Neural cell (in vitro differentiated cells): ENCODE data around the gene PLD5. TPM values are rescaled to one million over a fixed set of nuclear protein-coding genes. Genes with fewer than 3 reads are reported as not detected.

Experiments
- H2AFZ ChIP-seq: fragments of 200-600, 300-800 bp; sonication (generic), shearing (Covaris generic); 2 replicates; pipeline ENCODE4 v1.6.0; 2014; ENCODE audit warnings: low read depth, mild to moderate bottlenecking, antibody characterized with exemption, low read length, moderate library complexity
- H3F3A ChIP-seq: fragments of 200-600 bp; shearing (Covaris generic); 2 replicates; pipeline ENCODE4 v1.6.1; 2016; ENCODE audit warnings: mild to moderate bottlenecking, moderate library complexity, mixed read lengths, antibody characterized with exemption, low read length; ENCODE audit not compliant: insufficient read depth, poor library complexity, severe bottlenecking
- H3K27ac ChIP-seq: fragments of 200-600, 300-800 bp; sonication (generic), shearing (Covaris generic); 2 replicates; pipeline ENCODE4 v1.5.1; 2014; ENCODE audit warnings: mild to moderate bottlenecking, low read length, moderate library complexity
- H3K27me3 ChIP-seq: fragments of 300-800, 200-600 bp; sonication (generic), shearing (Covaris generic); 2 replicates; pipeline ENCODE4 v1.6.0; 2014; ENCODE audit warnings: mild to moderate bottlenecking, low read depth, low read length, moderate library complexity; ENCODE audit not compliant: insufficient read depth
- H3K36me3 ChIP-seq: fragments of 300-800, 200-600 bp; sonication (generic), shearing (Covaris generic); 2 replicates; pipeline ENCODE4 v1.5.1; 2014; ENCODE audit warnings: mild to moderate bottlenecking, antibody characterized with exemption, low read length, moderate library complexity; ENCODE audit not compliant: insufficient read depth
- H3K4me2 ChIP-seq: fragments of 300-800, 200-600 bp; sonication (generic), shearing (Covaris generic); 2 replicates; pipeline ENCODE4 v1.6.0; 2014; ENCODE audit warnings: mild to moderate bottlenecking, low read length
- H3K4me3 ChIP-seq: fragments of 300-800, 200-600 bp; sonication (generic), shearing (Covaris generic); 2 replicates; pipeline ENCODE4 v1.5.1; 2014; ENCODE audit warnings: mild to moderate bottlenecking, low read length, moderate library complexity
- H3K79me2 ChIP-seq: fragments of 200-600 bp; shearing (Covaris generic); replicated peaks from 2 replicates; pipeline ENCODE4 v1.6.0; 2014; ENCODE audit warnings: mild to moderate bottlenecking, low read length, moderate library complexity; ENCODE audit not compliant: insufficient read depth
- H3K9ac ChIP-seq: fragments of 300-800, 200-600 bp; sonication (generic), shearing (Covaris generic); 2 replicates; pipeline ENCODE4 v1.6.1; 2016; ENCODE audit warnings: mild to moderate bottlenecking, low read length, mixed read lengths
- H3K9me2 ChIP-seq: fragments of 200-600 bp; shearing (Covaris generic); 2 replicates; pipeline ENCODE4 v1.6.1; 2016; ENCODE audit warnings: mild to moderate bottlenecking, low read length, mixed read lengths; ENCODE audit not compliant: insufficient read depth
- H3K9me3 ChIP-seq: fragments of 200-600, 300-800 bp; sonication (generic), shearing (Covaris generic); 2 replicates; pipeline ENCODE4 v1.6.1; 2016; ENCODE audit warnings: mild to moderate bottlenecking, mixed run types, low read length, moderate library complexity, mixed read lengths
- H4K20me1 ChIP-seq: fragments of 200-600 bp; shearing (Covaris generic); 2 replicates; pipeline ENCODE4 v1.6.1; 2016; ENCODE audit warnings: mild to moderate bottlenecking, mixed run types; ENCODE audit not compliant: insufficient read depth
- CTCF ChIP-seq: fragments of 450-650 bp; IDR thresholded peaks from 2 replicates; pipeline ENCODE4 v1.5.1; 2014; ENCODE audit warnings: antibody characterized with exemption, mild to moderate bottlenecking, moderate library complexity; ENCODE audit not compliant: poor library complexity, severe bottlenecking
- EP300 ChIP-seq: fragments of 450-650 bp; conservative IDR thresholded peaks from 2 replicates; pipeline ENCODE4 v1.6.1; 2014; ENCODE audit warnings: antibody characterized with exemption, mild to moderate bottlenecking, moderate library complexity; ENCODE audit not compliant: poor library complexity, severe bottlenecking
- EZH2 ChIP-seq: fragments of 200-600, 300-800 bp; shearing (Covaris generic), sonication (generic); IDR thresholded peaks from 2 replicates; pipeline ENCODE4 v1.6.1; 2014; ENCODE audit warnings: antibody characterized with exemption, low read length, borderline replicate concordance, mild to moderate bottlenecking; ENCODE audit not compliant: insufficient read depth, poor library complexity, severe bottlenecking
- MXI1 ChIP-seq: fragments of 450-650 bp; conservative IDR thresholded peaks from 2 replicates; pipeline ENCODE4 v1.6.1; 2014; ENCODE audit warnings: antibody characterized with exemption, mild to moderate bottlenecking; ENCODE audit not compliant: poor library complexity, severe bottlenecking
- POLR2AphosphoS5 ChIP-seq: IDR thresholded peaks from 2 replicates; pipeline ENCODE4 v1.6.1; 2012
- RAD21 ChIP-seq: fragments of 450-650 bp; conservative IDR thresholded peaks from 2 replicates; pipeline ENCODE4 v1.6.1; 2014; ENCODE audit warnings: antibody characterized with exemption, mild to moderate bottlenecking, moderate library complexity
- REST ChIP-seq: IDR thresholded peaks from 2 replicates; pipeline ENCODE4 v1.6.1; 2012; ENCODE audit warnings: borderline replicate concordance
- SMC3 ChIP-seq: fragments of 450-650 bp; conservative IDR thresholded peaks from 2 replicates; pipeline ENCODE4 v1.6.1; 2014; ENCODE audit warnings: antibody characterized with exemption, mild to moderate bottlenecking, moderate library complexity; ENCODE audit not compliant: poor library complexity
- TAF1 ChIP-seq: IDR thresholded peaks from 2 replicates; pipeline ENCODE4 v1.6.1; 2012; ENCODE audit warnings: low read depth
- polyA plus RNA-seq: library from polyadenylated mRNA; depleted of rRNA; stranded (reverse); fragments of >200 nt; gene quantifications from 2 replicates; pipeline ENCODE4 v1.2.3, GENCODE V29; 2014

The PLD5 gene
- polyA plus RNA-seq, 1 donor from 2014 or later, result 0.64 TPM

- no peaks in the 10 kb centered on the region for H3K79me2 ChIP-seq
- H3K9ac ChIP-seq, result no peak overlapping the region
- no peaks in the 10 kb centered on the region for H3K27me3 ChIP-seq
- H4K20me1 ChIP-seq, result no peaks in the 10 kb centered on the region
- no peaks in the 10 kb centered on the region for H3F3A ChIP-seq
- no peaks in the 10 kb centered on the region for H3K9me2 ChIP-seq
- H3K36me3 ChIP-seq, result no peaks in the 10 kb centered on the region
- H3K4me2 ChIP-seq, result no peak overlapping the region
- no peak overlapping the region for H3K27ac ChIP-seq
- no peak overlapping the region for H2AFZ ChIP-seq
- H3K4me3 ChIP-seq, result no peak overlapping the region
- no peaks in the 10 kb centered on the region for H3K9me3 ChIP-seq
- TF ChIP-seq RAD21, result no peak
- TF ChIP-seq SMC3, result no peak
- TF ChIP-seq POLR2AphosphoS5, result no peak
- no peak for TF ChIP-seq TAF1
- no peak for TF ChIP-seq EP300
- TF ChIP-seq MXI1, result no peak
- no peak for TF ChIP-seq REST
- no peak for TF ChIP-seq EZH2
- no peak for TF ChIP-seq CTCF
These were observed 327.6 kb downstream of the PLD5 start for GRCh38 chr1:242196914-242197313.

GRCh38 chr1:242196101-242196500, 328.4 kb downstream of the PLD5 start:
- H3K9ac ChIP-seq, result no peak overlapping the region
- H3K27me3 ChIP-seq, result no peaks in the 10 kb centered on the region
- no peaks in the 10 kb centered on the region for H3K9me2 ChIP-seq
- no peaks in the 10 kb centered on the region for H3K9me3 ChIP-seq
- no peak overlapping the region for H3K4me2 ChIP-seq
- no peaks in the 10 kb centered on the region for H3K79me2 ChIP-seq
- H3F3A ChIP-seq, result no peaks in the 10 kb centered on the region
- H3K27ac ChIP-seq, result no peak overlapping the region
- no peaks in the 10 kb centered on the region for H3K36me3 ChIP-seq
- no peaks in the 10 kb centered on the region for H4K20me1 ChIP-seq
- no peak overlapping the region for H3K4me3 ChIP-seq
- no peak overlapping the region for H2AFZ ChIP-seq
- TF ChIP-seq RAD21 (no peak), POLR2AphosphoS5 (no peak), SMC3 (no peak), TAF1 (no peak), CTCF (no peak), REST (no peak), MXI1 (no peak)
